Peyer's patch (tissue), 4 donors: ENCODE measurements around the gene ZACN. TPM values are rescaled to one million over a fixed set of nuclear protein-coding genes. Genes with fewer than 3 reads are reported as not detected.
A peak's percentile ranks its signal among the peaks of the same experiment; 100 is the strongest.

Source experiments
- DNase-seq, 3 donors: peaks; one replicate each; pipeline ENCODE4 v3.0.0-alpha.2; 2017 to 2019
- H3K27ac ChIP-seq, 4 donors: fragments of 200-600 bp; sonication (generic); one replicate each; pipeline ENCODE4 v1.5.1; 2016 to 2019
- H3K27me3 ChIP-seq, 2 donors: fragments of 200-600 bp; sonication (generic); one replicate each; pipeline ENCODE4 v1.5.1; 2019
- H3K36me3 ChIP-seq, 3 donors: fragments of 200-600 bp; sonication (generic); one replicate each; pipeline ENCODE4 v1.5.1; 2016 to 2019
- H3K4me1 ChIP-seq, 4 donors: fragments of 200-600 bp; sonication (generic); one replicate each; pipeline ENCODE4 v1.5.1; 2016 to 2019
- H3K4me3 ChIP-seq, 4 donors: fragments of 200-600 bp; sonication (generic); 1 replicate in 3 of 4; 2 replicates in 1 of 4; pipeline ENCODE4 v1.5.1; 2016 to 2019; ENCODE audit warnings: mild to moderate bottlenecking in 1 of 4
- H3K9me3 ChIP-seq, 4 donors: fragments of 200-600 bp; sonication (generic); one replicate each; pipeline ENCODE4 v1.5.1; 2016 to 2019; ENCODE audit warnings: mild to moderate bottlenecking in 1 of 4
- POLR2A ChIP-seq, 2 donors: fragments of 450-650 bp; IDR thresholded peaks; one replicate each; pipeline ENCODE4 v1.5.1; 2017; ENCODE audit warnings: antibody characterized with exemption in 2 of 2, mild to moderate bottlenecking in 2 of 2, moderate library complexity in 2 of 2
- total RNA-seq, 4 donors: library from RNA; depleted of rRNA; stranded (reverse); fragments of >200 nt; gene quantifications; one replicate each; pipeline ENCODE4 v1.1.0, GENCODE V29; 2016
- TF ChIP-seq, protein P1 (sequence below), 6 experiments: fragments of 450-650 bp in 4 of 6; fragments of 200-600 bp in 2 of 6; sonication (generic) in 1 of 6; IDR thresholded peaks; one replicate each; pipeline ENCODE4 v1.5.1; 2017 to 2019; ENCODE audit warnings: antibody characterized with exemption in 6 of 6, mild to moderate bottlenecking in 3 of 6, moderate library complexity in 1 of 6

The ZACN gene
- total RNA-seq, 4 donors from 2014 or later = not detected

DNA sequence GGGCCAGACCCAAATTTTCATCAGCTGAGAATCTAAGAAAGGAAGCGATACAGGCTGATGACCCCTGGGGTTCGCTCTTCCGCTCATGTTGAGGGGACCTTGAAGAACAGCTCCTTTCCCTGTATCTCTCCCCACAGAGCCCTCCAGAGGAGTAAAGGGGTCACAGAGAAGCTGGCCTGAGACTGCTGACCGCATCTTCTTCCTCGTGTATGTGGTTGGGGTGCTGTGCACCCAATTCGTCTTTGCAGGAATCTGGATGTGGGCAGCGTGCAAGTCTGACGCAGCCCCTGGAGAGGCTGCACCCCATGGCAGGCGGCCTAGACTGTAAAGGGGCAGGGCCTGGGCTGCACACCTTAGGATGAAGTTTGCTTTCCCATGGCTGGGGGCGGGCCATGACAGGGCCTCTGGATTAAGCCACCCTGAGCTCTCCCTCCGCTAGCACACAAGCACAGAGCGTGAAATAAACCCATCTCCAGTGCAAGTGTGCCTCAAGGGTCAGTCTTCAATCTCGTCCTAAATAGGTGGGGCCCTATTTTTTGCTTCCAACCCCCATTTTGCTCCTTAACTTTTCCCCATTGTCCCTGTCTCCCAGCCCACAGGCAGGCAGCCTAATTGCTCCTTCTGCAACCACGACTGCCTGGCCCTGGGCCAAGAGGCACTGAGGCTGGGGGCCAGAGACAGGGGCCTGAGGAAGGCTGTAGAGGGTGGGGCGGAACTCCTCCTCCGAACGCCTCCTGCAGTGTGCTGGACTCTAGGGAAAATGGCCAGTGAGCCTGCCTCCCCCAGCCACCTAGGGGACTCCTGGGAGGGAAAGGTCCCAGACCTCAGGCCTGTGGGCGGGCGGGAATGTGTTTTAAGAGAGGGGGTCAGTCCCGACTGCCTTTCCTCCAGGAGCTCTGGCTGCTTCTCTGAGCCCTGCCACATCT lies 3.6 kb downstream of the ZACN start:
- DNase-seq = no peak

GRCh38 chr17:76083536-76084182 lies 4.7 kb downstream of the ZACN start:
- TF ChIP-seq POLR2A (IDR thresholded peaks at IDR 0.05) = no peak
- TF ChIP-seq, protein P1, sequence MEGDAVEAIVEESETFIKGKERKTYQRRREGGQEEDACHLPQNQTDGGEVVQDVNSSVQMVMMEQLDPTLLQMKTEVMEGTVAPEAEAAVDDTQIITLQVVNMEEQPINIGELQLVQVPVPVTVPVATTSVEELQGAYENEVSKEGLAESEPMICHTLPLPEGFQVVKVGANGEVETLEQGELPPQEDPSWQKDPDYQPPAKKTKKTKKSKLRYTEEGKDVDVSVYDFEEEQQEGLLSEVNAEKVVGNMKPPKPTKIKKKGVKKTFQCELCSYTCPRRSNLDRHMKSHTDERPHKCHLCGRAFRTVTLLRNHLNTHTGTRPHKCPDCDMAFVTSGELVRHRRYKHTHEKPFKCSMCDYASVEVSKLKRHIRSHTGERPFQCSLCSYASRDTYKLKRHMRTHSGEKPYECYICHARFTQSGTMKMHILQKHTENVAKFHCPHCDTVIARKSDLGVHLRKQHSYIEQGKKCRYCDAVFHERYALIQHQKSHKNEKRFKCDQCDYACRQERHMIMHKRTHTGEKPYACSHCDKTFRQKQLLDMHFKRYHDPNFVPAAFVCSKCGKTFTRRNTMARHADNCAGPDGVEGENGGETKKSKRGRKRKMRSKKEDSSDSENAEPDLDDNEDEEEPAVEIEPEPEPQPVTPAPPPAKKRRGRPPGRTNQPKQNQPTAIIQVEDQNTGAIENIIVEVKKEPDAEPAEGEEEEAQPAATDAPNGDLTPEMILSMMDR (IDR thresholded peaks at IDR 0.05) = no peak

More for the DNA sequence above, 3.6 kb downstream of the ZACN start:
- peaks cover 0 to 11% (median 0%) of the 10 kb centered on the region in 4 donors for H3K4me1 ChIP-seq
- H3K4me3 ChIP-seq = no peak overlapping the region
- TF ChIP-seq, protein P1 (IDR thresholded peaks at IDR 0.05) = no peak
- TF ChIP-seq POLR2A (IDR thresholded peaks at IDR 0.05) = no peak
- no peaks in the 10 kb centered on the region for H3K9me3 ChIP-seq
- H3K36me3 ChIP-seq = peaks cover 0 to 52% (median 0%) of the 10 kb centered on the region in 3 donors
- peaks cover 0 to 11% of the 10 kb centered on the region in 2 donors for H3K27me3 ChIP-seq
- H3K27ac ChIP-seq = no peak overlapping the region

DNA sequence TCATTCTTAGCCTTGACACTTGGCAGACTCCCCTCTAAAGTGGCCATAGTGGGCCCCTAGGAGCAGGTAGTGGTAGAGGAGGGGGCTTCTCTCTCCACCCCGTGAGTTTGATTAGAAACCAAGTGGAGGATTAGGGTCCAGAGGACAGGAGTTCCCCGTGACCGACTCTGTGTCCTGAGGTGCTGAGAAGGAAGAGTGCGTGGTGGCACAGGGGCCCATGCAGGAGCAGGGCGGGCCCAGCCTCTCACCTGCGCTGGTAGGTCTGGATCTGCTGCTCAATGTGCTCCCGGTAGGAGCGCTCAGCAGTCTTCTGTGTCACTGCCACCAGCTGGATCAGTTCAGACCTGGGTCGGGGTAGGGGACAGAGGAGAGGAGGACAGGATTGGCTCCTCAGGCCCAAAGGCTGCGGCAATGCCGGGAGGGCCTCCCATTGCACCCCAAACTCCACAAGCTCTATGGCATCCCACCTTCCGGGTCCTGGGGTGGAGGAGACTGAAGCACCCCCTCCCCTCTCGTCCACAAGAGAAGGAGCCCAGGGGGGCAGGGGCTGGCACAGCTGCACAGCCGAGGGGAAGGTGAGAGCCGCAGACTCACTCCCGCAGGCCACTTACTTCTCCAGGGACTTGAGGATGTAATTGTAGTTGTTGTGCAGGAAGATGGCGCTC lies 6.2 kb downstream of the ZACN start:
- TF ChIP-seq, protein P1 (IDR thresholded peaks at IDR 0.05) = no peak
- no peak for TF ChIP-seq POLR2A (IDR thresholded peaks at IDR 0.05)
- no peak for DNase-seq
- H3K36me3 ChIP-seq = peaks cover 0 to 79% (median 0%) of the 10 kb centered on the region in 3 donors
- no peak overlapping the region for H3K27ac ChIP-seq
- no peaks in the 10 kb centered on the region for H3K9me3 ChIP-seq
- H3K27me3 ChIP-seq = no peaks in the 10 kb centered on the region
- no peak overlapping the region for H3K4me3 ChIP-seq
- peaks cover 0 to 2% (median 0%) of the 10 kb centered on the region in 4 donors for H3K4me1 ChIP-seq

More at GRCh38 chr17:76083536-76084182, 4.7 kb downstream of the ZACN start:
- H3K27ac ChIP-seq = no peak overlapping the region
- peaks cover 0 to 6% of the 10 kb centered on the region in 2 donors for H3K27me3 ChIP-seq
- peak in 1 of 3 donors; percentile 46 for DNase-seq
- H3K4me1 ChIP-seq = peaks cover 0 to 11% (median 0%) of the 10 kb centered on the region in 4 donors
- H3K9me3 ChIP-seq = no peaks in the 10 kb centered on the region
- no peak overlapping the region for H3K4me3 ChIP-seq
- peaks cover 0 to 63% (median 0%) of the 10 kb centered on the region in 3 donors for H3K36me3 ChIP-seq

- Histone ChIP-seq H3K4me3 (no peak overlapping the region), H3K36me3 (peaks cover 0 to 85% (median 0%) of the 10 kb centered on the region in 3 donors), H3K27ac (no peak overlapping the region), H3K9me3 (no peaks in the 10 kb centered on the region), H3K27me3 (no peaks in the 10 kb centered on the region), H3K4me1 (no peaks in the 10 kb centered on the region)
- no peak for DNase-seq
- TF ChIP-seq POLR2A (IDR thresholded peaks at IDR 0.05) = no peak
- TF ChIP-seq, protein P1 (IDR thresholded peaks at IDR 0.05) = no peak
Observed at GRCh38 chr17:76085731-76086366, 6.9 kb downstream of the ZACN start.

GRCh38 chr17:76086384-76086783 lies 7.4 kb downstream of the ZACN start:
- Histone ChIP-seq H3K9me3 (no peaks in the 10 kb centered on the region), H3K4me1 (no peaks in the 10 kb centered on the region), H3K27ac (no peak overlapping the region), H3K36me3 (peaks cover 0 to 90% (median 0%) of the 10 kb centered on the region in 3 donors), H3K4me3 (no peak overlapping the region), H3K27me3 (no peaks in the 10 kb centered on the region)
- TF ChIP-seq, protein P1 (IDR thresholded peaks at IDR 0.05) = no peak
- TF ChIP-seq POLR2A (IDR thresholded peaks at IDR 0.05) = no peak
- DNase-seq = no peak
